ENCODE results near the gene SEPTIN1. TPM values are rescaled to one million over a fixed set of nuclear protein-coding genes. Genes with fewer than 3 reads are reported as not detected.

SEPTIN1 gene
- total and polyA plus RNA-seq, 3 donors from 2014 or later, result 0.63 to 3.9 (median 2.4) TPM

- Histone ChIP-seq H3K36me3 (ENCODE audit: low read depth, missing control alignments) (no peaks in the 10 kb centered on the region), H3K4me3 (peak overlapping the region; percentile 55 to 63), H3K27me3 (no peaks in the 10 kb centered on the region), H3K9me3 (no peaks in the 10 kb centered on the region), H3K27ac (peak overlapping the region; percentile 82 to 90), H3K4me1 (peaks cover 12% of the 10 kb centered on the region)
- no peak for TF ChIP-seq POLR2A (IDR thresholded peaks at IDR 0.05)
- no peak for TF ChIP-seq CTCF (IDR thresholded peaks at IDR 0.05)
- WGBS, 2 donors, result 44 to 51% methylated on average over 16 to 18 of the region's 18 CpGs
- intact Hi-C loops (cut with DNase I; ENCODE audit: low total_unique reads), result no loop called here
- no peak for DNase-seq
Measured at GRCh38 chr16:30416624-30417528, 34.5 kb upstream of the SEPTIN1 start.

DNA sequence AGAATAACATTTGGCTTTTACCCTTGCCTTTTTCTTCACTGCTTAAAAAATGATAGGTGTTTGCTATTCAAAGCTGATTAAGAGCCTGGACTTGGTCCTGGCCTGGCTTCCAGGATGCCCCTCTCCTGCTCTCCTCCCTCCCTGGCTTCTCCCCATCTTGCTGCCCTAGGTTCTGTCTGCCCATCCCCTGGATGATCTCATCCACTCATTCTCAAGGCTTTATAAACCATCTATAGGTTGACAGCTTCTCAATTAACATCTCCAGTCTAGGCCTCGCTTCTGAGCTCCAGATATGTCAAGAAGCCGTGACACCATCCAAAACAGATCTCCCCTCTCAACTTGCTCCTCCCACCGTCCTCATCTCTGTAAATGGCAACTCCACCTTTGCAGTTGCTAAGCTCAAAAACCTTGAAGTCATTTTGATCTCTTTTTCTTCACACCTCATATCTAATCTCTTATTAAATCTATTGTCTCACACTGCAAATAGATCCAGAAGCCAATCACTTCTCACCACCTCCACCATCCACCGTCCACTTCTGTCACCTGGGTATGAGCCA lies 33.8 kb upstream of the SEPTIN1 start:
- TF ChIP-seq CTCF (IDR thresholded peaks at IDR 0.05), result no peak
- TF ChIP-seq POLR2A (IDR thresholded peaks at IDR 0.05), result no peak
- H3K36me3 ChIP-seq (ENCODE audit: low read depth, missing control alignments), result no peaks in the 10 kb centered on the region
- H3K4me3 ChIP-seq, result no peak overlapping the region
- intact Hi-C loops (cut with DNase I; ENCODE audit: low total_unique reads), result no loop called here
- H3K27ac ChIP-seq, result no peak overlapping the region
- 68 to 73% methylated on average over 4 of the region's 4 CpGs for WGBS, 2 donors
- H3K27me3 ChIP-seq, result no peaks in the 10 kb centered on the region
- no peaks in the 10 kb centered on the region for H3K9me3 ChIP-seq
- peaks cover 12% of the 10 kb centered on the region for H3K4me1 ChIP-seq
- DNase-seq, result no peak

GRCh38 chr16:30414159-30414558 lies 31.8 kb upstream of the SEPTIN1 start:
- intact Hi-C loops (cut with DNase I; ENCODE audit: low total_unique reads), result no loop called here
- peaks cover 19% of the 10 kb centered on the region for H3K4me1 ChIP-seq
- no peaks in the 10 kb centered on the region for H3K9me3 ChIP-seq
- peak; percentile 91 for DNase-seq
- peak overlapping the region; percentile 77 to 83 for H3K27ac ChIP-seq
- WGBS, 2 donors, result 55 to 74% methylated on average over 5 of the region's 5 CpGs
- H3K27me3 ChIP-seq, result no peaks in the 10 kb centered on the region
- no peak overlapping the region for H3K4me3 ChIP-seq
- no peaks in the 10 kb centered on the region for H3K36me3 ChIP-seq (ENCODE audit: low read depth, missing control alignments)
- TF ChIP-seq CTCF (IDR thresholded peaks at IDR 0.05) (no peak), POLR2A (IDR thresholded peaks at IDR 0.05) (no peak)

- WGBS, 2 donors, result 69 to 71% methylated on average over 6 of the region's 6 CpGs
- no peaks in the 10 kb centered on the region for H3K27me3 ChIP-seq
- H3K4me1 ChIP-seq, result peaks cover 28% of the 10 kb centered on the region
- no peak for TF ChIP-seq POLR2A (IDR thresholded peaks at IDR 0.05)
- no peak for TF ChIP-seq CTCF (IDR thresholded peaks at IDR 0.05)
- no peaks in the 10 kb centered on the region for H3K9me3 ChIP-seq
- peak overlapping the region; percentile 77 to 83 for H3K27ac ChIP-seq
- H3K36me3 ChIP-seq (ENCODE audit: low read depth, missing control alignments), result no peaks in the 10 kb centered on the region
- no peak overlapping the region for H3K4me3 ChIP-seq
- no peak for DNase-seq
- intact Hi-C loops (cut with DNase I; ENCODE audit: low total_unique reads), result no loop called here
Measured at GRCh38 chr16:30413112-30413806, 30.9 kb upstream of the SEPTIN1 start.
